HG03159 (cell line): ENCODE measurements around the gene GUCY1A1.

Source experiments
- ATAC-seq: cut with Tn5 transposase; IDR thresholded peaks from one replicate; pipeline ENCODE4 v1.9.1; 2021; ENCODE audit warnings: mild to moderate bottlenecking, moderate library complexity; ENCODE audit not compliant: unreplicated experiment

The GUCY1A1 gene

GRCh38 chr4:155772459-155773195, 106.0 kb downstream of the GUCY1A1 start:
- no peak for ATAC-seq

GRCh38 chr4:155773196-155773800, 106.7 kb downstream of the GUCY1A1 start:
- ATAC-seq = no peak

- ATAC-seq = no peak
Measured at GRCh38 chr4:155774033-155774432, 107.4 kb downstream of the GUCY1A1 start.

GRCh38 chr4:155777971-155778735, 111.5 kb downstream of the GUCY1A1 start:
- ATAC-seq = no peak

- no peak for ATAC-seq
Measured at GRCh38 chr4:155780775-155781174, 114.1 kb downstream of the GUCY1A1 start.

GRCh38 chr4:155781249-155781831, 114.7 kb downstream of the GUCY1A1 start:
- ATAC-seq = no peak
